Psoas muscle (tissue), 8 donors: ENCODE data around the gene CCDC86. TPM values are rescaled to one million over a fixed set of nuclear protein-coding genes. Genes with fewer than 3 reads are reported as not detected.

ENCODE experiments used
- ATAC-seq, 4 donors: fragments of 200-7000 bp; cut with Tn5 transposase; one replicate each; pipeline ENCODE4 v1.9.1; 2020; ENCODE audit warnings: moderate library complexity in 3 of 4, mild to moderate bottlenecking in 2 of 4
- DNase-seq, 2 donors: peaks; one replicate each; pipeline ENCODE4 v3.0.0-alpha.2; 2020
- H3K27ac ChIP-seq: fragments of 200-600 bp; one replicate; pipeline ENCODE4 v1.8.0; 2022
- H3K27me3 ChIP-seq, 3 donors: fragments of 200-600 bp in 1 of 3; one replicate each; pipeline versions ENCODE4 v1.6.1 to v1.8.0; 2013 to 2022; ENCODE audit warnings: low read length in 2 of 3, mild to moderate bottlenecking in 2 of 3, moderate library complexity in 1 of 3; ENCODE audit not compliant: insufficient read depth in 3 of 3
- H3K36me3 ChIP-seq, 2 donors: fragments of 200-600 bp in 1 of 2; one replicate each; pipeline versions ENCODE4 v1.6.1 to v1.8.0; 2013 to 2022; ENCODE audit warnings: low read depth in 1 of 2, mild to moderate bottlenecking in 1 of 2, moderate library complexity in 1 of 2; ENCODE audit not compliant: insufficient read depth in 1 of 2
- H3K4me1 ChIP-seq: fragments of 200-600 bp; one replicate; pipeline ENCODE4 v1.8.0; 2022
- H3K4me3 ChIP-seq: fragments of 200-600 bp; one replicate; pipeline ENCODE4 v1.8.0; 2022; ENCODE audit warnings: mild to moderate bottlenecking
- H3K9me3 ChIP-seq: fragments of 200-600 bp; one replicate; pipeline ENCODE4 v1.8.0; 2022
- WGBS, 3 donors: extraction: QIAGEN DNeasy Blood & Tissue Kit; methylation state at CpG; one replicate each; pipeline versions ENCODE4 v1.1.6 to v1.1.7; 2013; 5-methylcytosine and 5-hydroxymethylcytosine counted together
- intact Hi-C, 2 donors: fragments of 100-400 bp; cut with DNase I; formaldehyde crosslinking; loops; one replicate each; pipeline versions ENCODE4 v1.11.0 to v1.14.2; 2022
- polyA plus RNA-seq, 3 donors: library from polyadenylated mRNA; stranded (reverse); fragments of 200-250 nt; gene quantifications; one replicate each; pipeline ENCODE4 v1.2.3, GENCODE V29; 2013
- total RNA-seq, 4 donors: library from RNA; stranded (reverse); fragmentation: NEBNext Ultra II Directional in 2 of 4; extraction: Animal tissue kit (Norgen Biotek cat#: 25700) in 2 of 4; gene quantifications; one replicate each; pipeline versions ENCODE4 v1.2.1 to v1.2.4, GENCODE V29; 2021 to 2023
- TF ChIP-seq, protein P1 (sequence below): fragments of 200-600 bp; IDR thresholded peaks from one replicate; pipeline ENCODE4 v1.8.0; 2022; ENCODE audit warnings: antibody characterized with exemption
- donor health status: healthy with polysubstance abuse.
- donor health status: DM: no; HTN: no; CAD: no; lungs with moderate emphysema.
- donor health status: Bipolar disorder and iron deficiency.
- donor health status: healthy.
- donor health status: DM: yes; HTN: yes; CAD: no.
- donor health status: DM: no; HTN: no; CAD: no.
- donor health status: DM: no; HTN: no; CAD: no.
- donor health status: DM: yes; HTN: yes; CAD: no.

The CCDC86 gene
- total and polyA plus RNA-seq, 7 donors, result 24.8 to 55.4 (median 36.2) TPM

DNA sequence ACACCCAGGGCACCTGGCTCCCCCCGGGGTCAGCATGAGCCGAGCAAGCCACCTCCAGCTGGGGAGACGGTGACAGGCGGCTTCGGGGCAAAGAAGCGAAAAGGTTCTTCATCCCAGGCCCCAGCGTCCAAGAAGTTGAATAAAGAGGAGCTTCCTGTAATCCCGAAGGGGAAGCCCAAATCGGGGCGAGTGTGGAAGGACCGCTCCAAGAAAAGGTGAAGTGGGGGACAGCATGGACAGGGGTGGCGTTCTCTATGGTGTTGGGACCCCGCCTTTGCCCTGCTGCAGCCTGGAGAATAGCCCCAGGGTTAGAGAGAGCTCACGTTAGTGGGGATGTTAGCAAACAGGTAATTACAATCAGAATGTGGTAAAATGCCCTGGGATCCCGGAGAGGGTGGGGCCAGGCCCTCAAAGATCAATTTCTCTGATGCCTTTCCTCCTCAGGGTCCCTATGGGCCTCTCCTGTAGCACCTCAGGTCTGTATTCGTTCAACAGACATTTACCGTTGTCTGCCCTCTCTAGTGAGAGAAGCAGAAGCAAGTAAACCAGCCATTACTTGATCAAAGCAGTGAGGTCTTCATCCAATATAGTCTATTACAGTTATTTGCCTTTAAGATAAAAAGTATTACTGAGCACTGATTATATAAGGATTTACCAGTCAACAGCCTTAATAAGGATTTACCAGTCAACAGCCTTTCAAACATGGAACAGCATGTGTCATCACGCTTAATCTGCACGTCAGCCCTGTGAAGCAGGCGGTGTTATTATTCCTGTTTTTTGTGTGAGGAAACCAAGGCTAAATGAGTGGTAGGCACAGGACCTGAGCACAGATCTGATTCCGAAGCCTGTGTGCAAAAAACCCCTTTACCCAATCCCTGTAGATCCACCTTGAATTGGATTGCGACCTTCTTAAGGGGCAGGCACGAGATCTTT, 1.0 kb downstream of the CCDC86 start:
- WGBS, 3 donors, result 10 to 11% (median 10%) methylated on average over 23 of the region's 23 CpGs
- DNase-seq (peak in 1 of 2 donors; percentile 12), ATAC-seq (no peak)
- Histone ChIP-seq H3K9me3 (no peaks in the 10 kb centered on the region), H3K4me3 (peak overlapping the region; percentile 99), H3K36me3 (peaks cover 0 to 11% of the 10 kb centered on the region in 2 donors), H3K4me1 (peaks cover 28% of the 10 kb centered on the region), H3K27me3 (no peaks in the 10 kb centered on the region), H3K27ac (peak overlapping the region; percentile 90)
- intact Hi-C loops, result loop anchor here (2.0 to 10.0 kb wide), 3 partner anchors 59 to 322 kb away; partner anchors contain the start of gene VPS37C (in 1 of the 2)
- TF ChIP-seq, protein P1, sequence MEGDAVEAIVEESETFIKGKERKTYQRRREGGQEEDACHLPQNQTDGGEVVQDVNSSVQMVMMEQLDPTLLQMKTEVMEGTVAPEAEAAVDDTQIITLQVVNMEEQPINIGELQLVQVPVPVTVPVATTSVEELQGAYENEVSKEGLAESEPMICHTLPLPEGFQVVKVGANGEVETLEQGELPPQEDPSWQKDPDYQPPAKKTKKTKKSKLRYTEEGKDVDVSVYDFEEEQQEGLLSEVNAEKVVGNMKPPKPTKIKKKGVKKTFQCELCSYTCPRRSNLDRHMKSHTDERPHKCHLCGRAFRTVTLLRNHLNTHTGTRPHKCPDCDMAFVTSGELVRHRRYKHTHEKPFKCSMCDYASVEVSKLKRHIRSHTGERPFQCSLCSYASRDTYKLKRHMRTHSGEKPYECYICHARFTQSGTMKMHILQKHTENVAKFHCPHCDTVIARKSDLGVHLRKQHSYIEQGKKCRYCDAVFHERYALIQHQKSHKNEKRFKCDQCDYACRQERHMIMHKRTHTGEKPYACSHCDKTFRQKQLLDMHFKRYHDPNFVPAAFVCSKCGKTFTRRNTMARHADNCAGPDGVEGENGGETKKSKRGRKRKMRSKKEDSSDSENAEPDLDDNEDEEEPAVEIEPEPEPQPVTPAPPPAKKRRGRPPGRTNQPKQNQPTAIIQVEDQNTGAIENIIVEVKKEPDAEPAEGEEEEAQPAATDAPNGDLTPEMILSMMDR, result no peak

DNA sequence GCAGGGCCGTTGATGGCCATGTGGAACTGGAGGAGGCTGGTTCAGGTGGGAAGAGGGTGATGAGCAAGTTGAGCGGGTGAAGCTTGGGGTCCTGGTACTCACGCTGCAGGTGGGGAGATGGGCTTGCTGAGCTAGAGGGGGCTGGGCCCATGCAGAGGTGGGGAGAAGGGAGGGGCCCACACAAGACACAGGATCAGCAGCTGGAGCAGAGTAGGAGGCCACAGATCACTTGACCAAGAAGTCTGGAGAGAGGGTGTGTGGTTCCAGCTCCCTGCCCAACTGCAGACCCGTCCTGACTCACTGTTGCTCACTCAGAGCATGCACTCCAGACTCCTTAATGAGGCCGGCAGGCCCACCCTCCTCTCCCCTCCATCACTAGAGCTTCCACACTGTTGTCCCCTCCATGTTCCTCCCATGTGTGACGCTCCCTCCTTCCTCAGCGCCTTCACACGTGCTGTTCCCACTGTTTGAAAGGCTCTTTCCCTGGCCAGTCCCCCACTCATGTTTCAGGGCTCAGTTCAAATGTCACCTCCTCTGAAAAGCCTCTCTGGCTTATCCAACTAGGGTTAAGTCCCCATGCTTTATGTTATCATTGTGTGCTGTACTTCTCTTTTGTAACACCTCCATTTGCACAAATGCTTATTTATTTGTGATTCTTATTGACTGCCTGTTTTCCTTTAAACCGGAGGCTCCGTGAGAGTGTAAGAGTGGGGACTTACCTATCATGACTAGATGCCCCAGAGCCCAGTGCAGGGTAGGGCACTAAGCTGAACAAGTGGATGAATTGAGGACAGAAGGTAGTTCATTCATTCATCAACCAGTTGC, 2.3 kb downstream of the CCDC86 start:
- intact Hi-C loops, result loop anchor here (5.0 to 10.0 kb wide), 2 partner anchors 58 to 321 kb away; partner anchors contain the start of gene VPS37C (in 1 of the 2)
- 42 to 55% (median 52%) methylated on average over 10 of the region's 10 CpGs for WGBS, 3 donors
- Histone ChIP-seq H3K27me3 (no peaks in the 10 kb centered on the region), H3K36me3 (peaks cover 0 to 24% of the 10 kb centered on the region in 2 donors), H3K9me3 (no peaks in the 10 kb centered on the region), H3K4me1 (peaks cover 28% of the 10 kb centered on the region), H3K4me3 (peak overlapping the region; percentile 99), H3K27ac (peak overlapping the region; percentile 41)
- ATAC-seq (no peak), DNase-seq (peak in 1 of 2 donors; percentile 38)
- TF ChIP-seq, protein P1, result no peak

DNA sequence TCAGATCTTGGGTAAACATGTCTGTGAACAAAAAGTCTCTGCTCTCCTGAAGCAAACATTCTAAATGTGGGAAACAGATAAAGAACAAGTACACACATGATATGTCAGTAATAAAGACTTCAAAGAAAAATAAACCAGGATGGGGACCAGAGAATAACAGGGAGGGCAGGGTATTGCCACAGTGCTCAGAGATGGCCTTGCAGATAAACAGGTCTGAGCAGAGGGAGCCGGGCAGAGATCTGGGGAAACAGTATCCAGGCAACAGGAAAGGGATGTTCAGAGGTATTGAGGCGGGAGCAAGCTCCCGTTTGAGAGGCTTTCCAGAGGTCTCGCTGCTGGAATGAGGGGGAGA, 2.9 kb downstream of the CCDC86 start:
- ATAC-seq, result no peak
- H3K4me3 ChIP-seq, result peak overlapping the region; percentile 99

DNA sequence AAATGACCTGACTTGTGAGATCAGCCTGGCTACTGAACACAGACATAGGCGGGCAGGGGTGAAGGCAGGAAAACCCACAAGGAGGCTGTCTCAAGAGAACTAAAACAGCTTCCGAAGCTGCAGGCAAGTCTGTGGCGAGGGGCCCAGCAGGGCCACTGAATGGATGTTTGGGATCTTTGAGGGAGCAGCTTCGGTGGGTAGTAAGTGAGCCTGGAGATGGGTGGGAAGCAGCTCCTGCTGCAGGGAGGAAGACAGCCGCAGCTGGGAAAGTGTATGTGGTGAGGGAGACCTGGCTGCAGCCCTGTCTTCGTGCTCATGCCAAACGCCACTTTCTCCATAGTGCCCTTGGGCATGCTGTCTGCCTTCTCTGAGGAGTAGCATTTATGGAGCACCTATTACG, 3.4 kb downstream of the CCDC86 start:
- Histone ChIP-seq H3K27ac (no peak overlapping the region), H3K4me3 (no peak overlapping the region), H3K9me3 (no peaks in the 10 kb centered on the region), H3K27me3 (no peaks in the 10 kb centered on the region), H3K4me1 (peaks cover 28% of the 10 kb centered on the region), H3K36me3 (peaks cover 2 to 35% of the 10 kb centered on the region in 2 donors)
- WGBS, 3 donors, result 76 to 88% (median 79%) methylated on average over 8 of the region's 8 CpGs
- ATAC-seq, result no peak
- TF ChIP-seq, protein P1, result no peak
- intact Hi-C loops, result loop anchor here in 1 of 2 donors (10.0 kb wide), 1 partner anchor 319 kb away; the partner anchor contains the start of gene VPS37C
- DNase-seq, result no peak

More for the DNA sequence above, 2.9 kb downstream of the CCDC86 start:
- DNase-seq, result peak in 1 of 2 donors; percentile 22
- 43 to 54% (median 45%) methylated on average over 4 of the region's 4 CpGs for WGBS, 3 donors
- TF ChIP-seq, protein P1, result no peak
- peaks cover 28% of the 10 kb centered on the region for H3K4me1 ChIP-seq
- no peaks in the 10 kb centered on the region for H3K27me3 ChIP-seq
- no peaks in the 10 kb centered on the region for H3K9me3 ChIP-seq
- H3K27ac ChIP-seq, result no peak overlapping the region
- intact Hi-C loops, result loop anchor here (5.0 to 10.0 kb wide), 2 partner anchors 57 to 320 kb away; partner anchors contain the start of gene VPS37C (in 1 of the 2)
- peaks cover 0 to 30% of the 10 kb centered on the region in 2 donors for H3K36me3 ChIP-seq
